Measurements from ENCODE around the gene CENPC. TPM values are rescaled to one million over a fixed set of nuclear protein-coding genes. Genes with fewer than 3 reads are reported as not detected.

CENPC gene
- total RNA-seq, 4 donors from 2014 or later: 28.7 to 38.8 (median 34.8) TPM

- no peak for TF ChIP-seq CTCF (IDR thresholded peaks at IDR 0.05; ENCODE audit: low read depth)
These were observed 93.8 kb downstream of the CENPC start for GRCh38 chr4:67451464-67451863.

GRCh38 chr4:67448621-67449020, 96.7 kb downstream of the CENPC start:
- TF ChIP-seq CTCF (IDR thresholded peaks at IDR 0.05; ENCODE audit: low read depth): no peak

DNA sequence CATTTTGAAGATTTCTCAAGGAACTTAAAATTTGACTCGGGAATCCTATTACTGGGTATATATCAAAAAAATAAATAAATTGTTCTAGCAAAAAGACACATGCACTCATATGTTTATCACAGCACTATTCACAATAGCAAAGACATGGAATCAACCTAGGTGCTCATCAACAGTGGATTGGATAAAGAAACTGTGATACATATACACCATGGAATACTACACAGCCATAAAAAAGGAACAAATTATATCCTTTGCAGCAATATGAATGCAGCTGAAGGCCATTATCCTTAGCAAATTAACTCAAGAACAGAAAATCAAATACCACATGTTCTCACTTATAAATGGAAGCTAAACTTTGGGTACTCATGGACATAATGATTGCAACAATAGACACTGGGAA, 97.4 kb downstream of the CENPC start:
- TF ChIP-seq CTCF (IDR thresholded peaks at IDR 0.05; ENCODE audit: low read depth): no peak

DNA sequence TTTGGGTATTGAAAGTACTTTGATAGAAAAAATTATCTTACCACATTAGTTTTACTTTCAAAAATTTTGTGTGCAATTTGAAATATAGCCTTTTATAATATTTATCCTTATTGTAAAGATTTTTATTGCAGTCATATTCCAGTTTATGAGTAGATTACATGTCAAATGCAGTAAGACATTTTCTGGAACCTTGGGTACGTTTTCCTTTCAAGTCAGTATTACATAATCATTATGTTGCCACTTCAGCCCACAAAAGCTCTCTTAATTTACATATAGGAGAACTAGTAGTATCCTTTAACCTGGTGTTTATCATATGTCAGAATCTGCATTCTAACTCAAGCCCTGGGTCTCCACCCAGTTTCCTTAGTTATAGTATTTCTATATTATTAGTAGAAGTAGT, 98.5 kb downstream of the CENPC start:
- no peak for TF ChIP-seq CTCF (IDR thresholded peaks at IDR 0.05; ENCODE audit: low read depth)

- no peak for TF ChIP-seq CTCF (IDR thresholded peaks at IDR 0.05; ENCODE audit: low read depth)
These were observed 106.3 kb downstream of the CENPC start for GRCh38 chr4:67438975-67439374.

DNA sequence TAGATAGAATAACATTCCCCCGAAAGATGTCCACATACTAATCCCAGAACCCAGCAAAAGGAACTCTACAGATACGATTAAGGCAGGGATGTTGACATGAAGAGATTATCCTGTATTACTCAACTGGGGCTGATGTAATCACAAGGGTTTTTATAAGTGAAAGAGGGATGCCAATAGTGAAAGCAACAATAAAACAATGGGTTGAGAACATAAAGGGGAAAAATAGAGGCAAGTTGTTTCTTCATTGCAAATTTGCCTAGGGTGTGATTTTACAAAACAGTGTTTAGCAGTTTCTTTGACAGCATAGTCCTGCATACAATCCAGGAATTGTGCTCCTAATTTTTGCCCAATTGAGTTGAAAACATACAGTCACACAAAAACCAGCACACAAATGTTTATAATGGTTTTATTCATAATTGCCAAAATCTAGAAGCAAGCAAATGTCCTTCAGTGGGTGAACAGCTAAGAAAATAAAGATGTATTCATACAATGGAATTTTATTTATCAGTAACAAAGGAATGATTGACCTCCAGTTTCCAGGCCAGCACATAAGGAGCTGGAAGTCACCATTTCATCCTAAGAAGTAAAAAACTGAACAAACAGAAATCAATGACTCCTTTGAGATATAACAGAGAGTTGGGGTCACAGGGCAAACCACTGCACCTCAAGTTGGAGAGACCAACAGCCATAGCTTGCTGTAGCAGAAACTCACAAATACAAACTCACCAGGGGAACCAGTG, 107.2 kb downstream of the CENPC start:
- TF ChIP-seq CTCF (IDR thresholded peaks at IDR 0.05; ENCODE audit: low read depth): no peak

- no peak for TF ChIP-seq CTCF (IDR thresholded peaks at IDR 0.05; ENCODE audit: low read depth)
These were observed 108.6 kb downstream of the CENPC start for GRCh38 chr4:67436742-67437141.
